Endothelial cell of umbilical vein (primary cell): ENCODE results near the gene MCC. TPM values are rescaled to one million over a fixed set of nuclear protein-coding genes. Genes with fewer than 3 reads are reported as not detected.

Source experiments
- BruUV-seq: library from RNA; stranded (reverse); fragments of 400-500 nt; replicated peaks from 2 replicates; lab custom pipeline; 2021; lab: Mats Ljungman, UMichigan
- CTCF ChIA-PET: fragments of 300-600, 350-600 bp; sonication (Branson Sonifier 250); formaldehyde crosslinking; loops from one replicate; lab custom pipeline; 2021; ENCODE audit warnings: antibody characterized with exemption, inconsistent platforms; lab: Charles Lee
- POLR2A ChIA-PET: fragments of 300-600, 350-600 bp; sonication (Branson Sonifier 250); formaldehyde crosslinking; loops from one replicate; lab custom pipeline; 2021; ENCODE audit warnings: antibody characterized with exemption, inconsistent platforms; lab: Charles Lee
- DNase-seq: peaks from one replicate; pipeline ENCODE4 v3.0.0-alpha.2; 2011; ENCODE audit warnings: low read depth, low spot score
- FAIRE-seq: peaks from 2 replicates; lab custom pipeline; 2011; peaks lifted over from hg19 to GRCh38; lab: Jason Lieb, UNC
- H2AFZ ChIP-seq: 2 replicates; pipeline ENCODE4 v1.6.0; 2012; ENCODE audit warnings: low read depth, low read length, control low read depth, inconsistent platforms
- H3K27ac ChIP-seq: 2 replicates; pipeline ENCODE4 v1.5.1; 2011; ENCODE audit warnings: low read depth, mild to moderate bottlenecking, control low read depth, low read length, moderate library complexity; ENCODE audit not compliant: insufficient read depth
- H3K27me3 ChIP-seq, 2 experiments: 2 replicates each; pipeline versions ENCODE4 v1.6.0 to v1.6.1; 2011; ENCODE audit warnings: low read length in 2 of 2, mixed read lengths in 1 of 2; ENCODE audit not compliant: control insufficient read depth in 2 of 2, insufficient read depth in 2 of 2
- H3K36me3 ChIP-seq, 2 experiments: 2 replicates in 1 of 2; 3 replicates in 1 of 2; pipeline ENCODE4 v1.5.1; 2011; ENCODE audit warnings: low read length in 2 of 2, mild to moderate bottlenecking in 1 of 2, moderate library complexity in 1 of 2; ENCODE audit not compliant: control insufficient read depth in 2 of 2, insufficient read depth in 2 of 2; ENCODE audit errors: extremely low read depth in 1 of 2
- H3K4me1 ChIP-seq: 3 replicates; pipeline ENCODE4 v1.5.1; 2011; ENCODE audit warnings: mild to moderate bottlenecking, low read length; ENCODE audit not compliant: control insufficient read depth, insufficient read depth; ENCODE audit errors: extremely low read depth
- H3K4me2 ChIP-seq: 2 replicates; pipeline ENCODE4 v1.6.1; 2011; ENCODE audit warnings: low read length, control low read depth, mixed read lengths; ENCODE audit not compliant: insufficient read depth
- H3K4me3 ChIP-seq, 3 experiments: fragments of 200-600 bp in 1 of 3; sonication (generic), shearing (Covaris generic) in 1 of 3; replicated peaks in 1 of 3; 2 replicates each; pipeline ENCODE4 v1.5.1; 2011 to 2016; ENCODE audit warnings: control low read depth in 3 of 3, low read length in 3 of 3, mild to moderate bottlenecking in 2 of 3, inconsistent platforms in 1 of 3, low read depth in 1 of 3, moderate library complexity in 1 of 3; ENCODE audit not compliant: insufficient read depth in 1 of 3
- H3K79me2 ChIP-seq: 2 replicates; pipeline ENCODE4 v1.6.0; 2012; ENCODE audit warnings: low read length, inconsistent platforms; ENCODE audit not compliant: control insufficient read depth, insufficient read depth
- H3K9ac ChIP-seq: replicated peaks from 2 replicates; pipeline ENCODE3; 2011; ENCODE audit warnings: low read length, control low read depth; ENCODE audit not compliant: insufficient read depth; ENCODE audit errors: extremely low read depth
- H3K9me1 ChIP-seq: replicated peaks from 3 replicates; pipeline ENCODE4 v1.6.0; 2011; ENCODE audit warnings: mild to moderate bottlenecking, low read length; ENCODE audit not compliant: control insufficient read depth, insufficient read depth; ENCODE audit errors: extremely low read depth
- H3K9me3 ChIP-seq: replicated peaks from 2 replicates; pipeline ENCODE4 v1.5.1; 2012; ENCODE audit warnings: low read length, inconsistent platforms; ENCODE audit not compliant: control insufficient read depth, insufficient read depth
- H4K20me1 ChIP-seq: replicated peaks from 2 replicates; pipeline ENCODE3; 2011; ENCODE audit warnings: mild to moderate bottlenecking, low read length; ENCODE audit not compliant: control insufficient read depth, insufficient read depth; ENCODE audit errors: extremely low read depth
- EZH2 ChIP-seq: IDR thresholded peaks from 2 replicates; pipeline ENCODE4 v1.6.1; 2012; ENCODE audit warnings: borderline replicate concordance, low read depth, mild to moderate bottlenecking, moderate library complexity, low read length, inconsistent platforms; ENCODE audit not compliant: severe bottlenecking
- FOS ChIP-seq: IDR thresholded peaks from 2 replicates; pipeline ENCODE4 v1.6.1; 2011; ENCODE audit warnings: mild to moderate bottlenecking, low read length, moderate library complexity, borderline replicate concordance; ENCODE audit not compliant: insufficient read depth
- GATA2 ChIP-seq: IDR thresholded peaks from 2 replicates; pipeline ENCODE4 v1.7.0; 2011; ENCODE audit warnings: low read depth, mild to moderate bottlenecking, moderate library complexity, mixed read lengths, low read length; ENCODE audit not compliant: insufficient read length, insufficient read depth
- JUN ChIP-seq: IDR thresholded peaks from 2 replicates; pipeline ENCODE4 v1.6.1; 2011; ENCODE audit warnings: borderline replicate concordance, low read depth; ENCODE audit not compliant: insufficient read length, insufficient read depth
- MYC ChIP-seq: IDR thresholded peaks from one replicate; pipeline ENCODE4 v1.6.1; 2011; ENCODE audit warnings: mild to moderate bottlenecking, low read depth, low read length
- POLR2A ChIP-seq: IDR thresholded peaks from 2 replicates; pipeline ENCODE4 v1.6.1; 2012; ENCODE audit warnings: low read depth, mild to moderate bottlenecking, control low read depth, low read length
- POLR2AphosphoS5 ChIP-seq: IDR thresholded peaks from 2 replicates; pipeline ENCODE4 v1.6.1; 2012; ENCODE audit warnings: low read depth, mild to moderate bottlenecking, control low read depth, low read length, moderate library complexity; ENCODE audit not compliant: insufficient read depth
- dilution Hi-C: fragments of 300-500 bp; cut with MboI; formaldehyde crosslinking; loops from one replicate; pipeline ENCODE4 v1.15.0; 2019; ENCODE audit warnings: low sequenced_read_pairs; ENCODE audit not compliant: extremely low pct_ligation_motif_present
- intact Hi-C: fragments of 100-400 bp; cut with micrococcal nuclease; formaldehyde crosslinking; loops from one replicate; pipeline ENCODE4 v1.10.0; 2022
- polyA plus RNA-seq, 4 experiments: library from polyadenylated mRNA; depleted of rRNA in 3 of 4; stranded (reverse) in 3 of 4; unstranded in 1 of 4; fragments of >200 nt; gene quantifications; 2 replicates each; pipeline versions ENCODE4 v1.2.1 to v1.2.3, GENCODE V29; 2011 to 2012; ENCODE audit warnings: missing spikeins in 1 of 4
- total RNA-seq: library from RNA; stranded (reverse); gene quantifications from 2 replicates; pipeline ENCODE4 v1.2.3, GENCODE V29; 2021
- TF ChIP-seq, protein P1 (sequence below): IDR thresholded peaks from 2 replicates; pipeline ENCODE4 v1.6.1; 2011; ENCODE audit not compliant: insufficient read depth, insufficient read length
- TF ChIP-seq, protein P2 (sequence below), 2 donors: IDR thresholded peaks; 1 replicate in 1 of 2; 2 replicates in 1 of 2; pipeline ENCODE4 v1.5.1; 2011; ENCODE audit warnings: low read length in 2 of 2, mild to moderate bottlenecking in 2 of 2, moderate library complexity in 2 of 2, control low read depth in 1 of 2, inconsistent platforms in 1 of 2, low read depth in 1 of 2; ENCODE audit not compliant: insufficient read depth in 1 of 2; ENCODE audit errors: extremely low read depth in 1 of 2

MCC gene
- total and polyA plus RNA-seq, 2 donors (not counting 3 experiments of a cell fraction or from before 2014, with no cell fraction given): 6.9 to 27.5 TPM

GRCh38 chr5:113082547-113082905, 405.7 kb downstream of the MCC start:
- DNase-seq (no peak), FAIRE-seq (peak; percentile 8)
- Histone ChIP-seq H2AFZ (no peak overlapping the region), H3K36me3 (peaks cover 0 to 8% of the 10 kb centered on the region in 2 experiments), H3K27ac (peak overlapping the region; percentile 69), H3K79me2 (no peaks in the 10 kb centered on the region), H3K4me1 (peaks cover 19% of the 10 kb centered on the region), H3K27me3 (no peaks in the 10 kb centered on the region), H3K9ac (no peak overlapping the region), H4K20me1 (no peaks in the 10 kb centered on the region), H3K4me3 (no peak overlapping the region), H3K9me1 (no peaks in the 10 kb centered on the region), H3K9me3 (no peaks in the 10 kb centered on the region), H3K4me2 (peak overlapping the region; percentile 51)
- dilution Hi-C loops (no loop called here), intact Hi-C loops (loop anchor here (5.0 kb wide), 1 partner anchor 85 kb away; no protein-coding TSS in a partner anchor)
- CTCF ChIA-PET: interaction anchor here (0.7 to 1.9 kb wide), 4 partner anchors 10 to 530 kb away, joined by 3 to 5 read pairs (median 4); no protein-coding TSS in a partner anchor
- no TSS peak for BruUV-seq
- POLR2A ChIA-PET: no interaction called here
- TF ChIP-seq POLR2A (no peak), POLR2AphosphoS5 (no peak)

GRCh38 chr5:113081881-113082546, 406.2 kb downstream of the MCC start:
- POLR2A ChIA-PET: no interaction called here
- peak overlapping the region; percentile 40 for H3K9ac ChIP-seq
- dilution Hi-C loops (no loop called here), intact Hi-C loops (loop anchor here (5.0 kb wide), 1 partner anchor 85 kb away; no protein-coding TSS in a partner anchor)
- CTCF ChIA-PET: interaction anchor here (0.7 to 1.9 kb wide), 5 partner anchors 11 to 530 kb away, joined by 3 to 5 read pairs (median 4); no protein-coding TSS in a partner anchor
- H3K27me3 ChIP-seq: no peaks in the 10 kb centered on the region
- peak; percentile 50 for TF ChIP-seq POLR2AphosphoS5
- TF ChIP-seq, protein P1, sequence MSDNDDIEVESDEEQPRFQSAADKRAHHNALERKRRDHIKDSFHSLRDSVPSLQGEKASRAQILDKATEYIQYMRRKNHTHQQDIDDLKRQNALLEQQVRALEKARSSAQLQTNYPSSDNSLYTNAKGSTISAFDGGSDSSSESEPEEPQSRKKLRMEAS: no peak
- TF ChIP-seq GATA2: no peak
- TF ChIP-seq JUN: peak; percentile 74
- TF ChIP-seq EZH2: no peak
- peak; percentile 68 for TF ChIP-seq FOS
- TF ChIP-seq, protein P2, sequence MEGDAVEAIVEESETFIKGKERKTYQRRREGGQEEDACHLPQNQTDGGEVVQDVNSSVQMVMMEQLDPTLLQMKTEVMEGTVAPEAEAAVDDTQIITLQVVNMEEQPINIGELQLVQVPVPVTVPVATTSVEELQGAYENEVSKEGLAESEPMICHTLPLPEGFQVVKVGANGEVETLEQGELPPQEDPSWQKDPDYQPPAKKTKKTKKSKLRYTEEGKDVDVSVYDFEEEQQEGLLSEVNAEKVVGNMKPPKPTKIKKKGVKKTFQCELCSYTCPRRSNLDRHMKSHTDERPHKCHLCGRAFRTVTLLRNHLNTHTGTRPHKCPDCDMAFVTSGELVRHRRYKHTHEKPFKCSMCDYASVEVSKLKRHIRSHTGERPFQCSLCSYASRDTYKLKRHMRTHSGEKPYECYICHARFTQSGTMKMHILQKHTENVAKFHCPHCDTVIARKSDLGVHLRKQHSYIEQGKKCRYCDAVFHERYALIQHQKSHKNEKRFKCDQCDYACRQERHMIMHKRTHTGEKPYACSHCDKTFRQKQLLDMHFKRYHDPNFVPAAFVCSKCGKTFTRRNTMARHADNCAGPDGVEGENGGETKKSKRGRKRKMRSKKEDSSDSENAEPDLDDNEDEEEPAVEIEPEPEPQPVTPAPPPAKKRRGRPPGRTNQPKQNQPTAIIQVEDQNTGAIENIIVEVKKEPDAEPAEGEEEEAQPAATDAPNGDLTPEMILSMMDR (IDR thresholded peaks at IDR 0.05; ENCODE audit: extremely low read depth in 1 of 2, insufficient read depth in 1 of 2, low read depth in 1 of 2, low read length in 2 of 2): no peak
- TF ChIP-seq MYC: peak; percentile 40
- TF ChIP-seq POLR2A: no peak
- H3K4me2 ChIP-seq: peak overlapping the region; percentile 51
- no peaks in the 10 kb centered on the region for H3K9me3 ChIP-seq
- peaks cover 0 to 8% of the 10 kb centered on the region in 2 experiments for H3K36me3 ChIP-seq
- H2AFZ ChIP-seq: no peak overlapping the region
- H3K27ac ChIP-seq: peak overlapping the region; percentile 69
- no peak overlapping the region for H3K4me3 ChIP-seq
- no TSS peak for BruUV-seq
- FAIRE-seq (peak; percentile 97), DNase-seq (peak; percentile 94)
- no peaks in the 10 kb centered on the region for H3K79me2 ChIP-seq
- peaks cover 19% of the 10 kb centered on the region for H3K4me1 ChIP-seq
- no peaks in the 10 kb centered on the region for H3K9me1 ChIP-seq
- H4K20me1 ChIP-seq: no peaks in the 10 kb centered on the region
